Nasal cavity respiratory epithelium epithelial cell of viscerocranial mucosa (primary cell): ENCODE results near the gene MYOG. TPM values are rescaled to one million over a fixed set of nuclear protein-coding genes. Genes with fewer than 3 reads are reported as not detected.

ENCODE experiments used
- total RNA-seq: library from RNA; depleted of rRNA; stranded (reverse); fragments of >200 nt; gene quantifications from 2 replicates; pipeline ENCODE4 v1.2.3, GENCODE V29; 2014

The MYOG gene
- not detected in 2 replicates for total RNA-seq

DNA sequence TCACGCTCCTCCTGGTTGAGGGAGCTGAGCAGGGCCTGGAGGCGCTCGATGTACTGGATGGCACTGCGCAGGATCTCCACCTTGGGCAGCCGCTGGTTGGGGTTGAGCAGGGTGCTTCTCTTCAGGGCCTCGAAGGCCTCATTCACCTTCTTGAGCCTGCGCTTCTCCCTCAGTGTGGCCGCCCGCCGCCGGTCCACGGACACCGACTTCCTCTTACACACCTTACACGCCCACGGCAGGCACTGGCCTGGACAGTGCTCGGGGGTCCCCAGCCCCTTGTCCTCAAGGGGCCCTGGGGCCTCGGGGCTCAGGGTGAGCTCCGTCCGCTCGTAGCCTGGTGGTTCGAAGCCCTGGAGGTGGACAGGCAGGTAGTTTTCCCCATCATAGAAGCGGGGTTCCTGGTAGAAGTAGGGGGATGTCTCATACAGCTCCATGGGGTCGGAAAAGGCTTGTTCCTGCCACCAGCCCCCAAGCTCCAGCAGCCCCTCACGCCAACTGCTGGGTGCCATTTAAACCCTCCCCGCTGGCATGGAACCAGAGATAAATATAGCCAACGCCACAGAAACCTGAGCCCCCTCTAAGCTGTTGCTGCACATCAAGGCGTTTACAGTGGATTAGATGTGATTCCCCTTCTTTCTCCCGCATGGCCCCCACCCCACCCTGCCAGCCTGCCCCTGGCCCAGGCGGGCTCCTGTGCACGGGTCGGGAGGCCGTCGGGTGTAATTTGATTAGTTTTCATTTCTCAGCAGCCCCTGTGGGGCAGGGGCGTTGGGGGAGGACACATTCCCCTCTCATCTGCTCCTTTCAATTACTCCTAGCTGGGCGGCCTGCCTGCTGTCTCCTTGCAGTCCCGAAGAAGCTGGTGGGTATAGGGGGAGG is at the start of gene MYOG:
TSS of gene MYOG (minus strand) at position 485 of the 879 bp plus-strand sequence. CDS start at position 434, 51 bp downstream.

DNA sequence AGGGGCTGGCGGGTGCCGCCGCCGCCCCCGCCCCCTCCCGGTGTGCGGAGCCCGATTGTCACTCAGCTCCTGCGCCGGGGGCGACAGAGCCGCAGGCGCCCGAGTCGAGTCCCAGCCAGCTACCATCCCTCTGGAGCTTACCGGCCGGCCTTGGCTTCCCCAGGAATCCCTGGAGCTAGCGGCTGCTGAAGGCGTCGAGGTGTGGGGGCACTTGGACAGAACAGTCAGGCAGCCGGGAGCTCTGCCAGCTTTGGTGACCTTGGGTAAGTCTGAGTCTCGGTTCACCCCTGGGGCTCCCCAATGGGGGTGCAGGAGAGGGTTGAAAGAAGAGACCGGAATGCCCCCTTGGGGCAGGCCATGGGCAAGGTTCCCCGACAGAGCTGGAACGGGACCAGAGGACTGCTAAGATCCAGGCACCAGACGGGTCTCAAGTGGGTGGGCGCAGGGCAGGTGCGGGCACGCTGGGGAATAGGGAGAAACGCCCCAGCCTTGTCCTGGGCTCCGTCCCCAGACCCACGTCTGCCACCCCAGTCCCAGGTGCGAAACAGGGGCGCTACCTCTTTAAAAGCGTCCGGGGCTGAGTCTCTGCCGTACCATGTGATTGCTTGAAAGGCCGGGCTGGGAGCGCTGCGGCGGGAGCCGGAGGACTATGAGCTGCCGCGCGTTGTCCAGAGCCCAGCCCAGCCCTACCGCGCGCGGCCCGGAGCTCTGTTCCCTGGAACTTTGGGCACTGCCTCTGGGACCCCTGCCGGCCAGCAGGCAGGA is 42.0 kb upstream of the MYOG start, which contains the start of gene ADORA1:
TSS of gene ADORA1 (plus strand) at position 61 of the 765 bp plus-strand sequence. CDS start 1,116 bp downstream, outside the sequence.

Other genes with a start within 250 kb of the MYOG start
- 6.6 and 8.5 TPM in 2 replicates for gene RABIF, start 196.9 kb downstream of the MYOG start, total RNA-seq
- 54.4 and 55.4 TPM in 2 replicates for gene KLHL12, start 158.8 kb downstream of the MYOG start, total RNA-seq
- 167 and 244 TPM in 2 replicates for gene ADIPOR1, start 127.7 kb downstream of the MYOG start, total RNA-seq
- 103 and 187 TPM in 2 replicates for gene CYB5R1, start 118.8 kb downstream of the MYOG start, total RNA-seq
- gene TMEM183A, start 78.6 kb downstream of the MYOG start, total RNA-seq, result 98.4 and 102 TPM in 2 replicates
- 0.34 and 3.1 TPM in 2 replicates for gene PPFIA4, start 59.5 kb downstream of the MYOG start, total RNA-seq
- gene ADORA1, start 41.7 kb upstream of the MYOG start, total RNA-seq, result not detected in 2 replicates
- not detected in 2 replicates for gene MYBPH, start 89.8 kb upstream of the MYOG start, total RNA-seq
- gene CHI3L1, start 100.7 kb upstream of the MYOG start, total RNA-seq, result under 0.01 and 3.1 TPM in 2 replicates
- under 0.01 TPM in 2 replicates for gene CHIT1, start 143.7 kb upstream of the MYOG start, total RNA-seq
- 24.6 and 46.8 TPM in 2 replicates for gene BTG2, start 219.5 kb upstream of the MYOG start, total RNA-seq